Suprapubic skin (tissue), 4 donors: ENCODE results near the gene XYLT1. TPM values are rescaled to one million over a fixed set of nuclear protein-coding genes. Genes with fewer than 3 reads are reported as not detected.

ENCODE experiments used
- DNase-seq, 2 donors: peaks; one replicate each; pipeline ENCODE4 v3.0.0-alpha.2; 2019; ENCODE audit warnings: low spot score in 2 of 2
- H3K27ac ChIP-seq: fragments of 200-600 bp; sonication (generic); one replicate; pipeline ENCODE4 v1.5.1; 2019
- H3K27me3 ChIP-seq: fragments of 200-600 bp; sonication (generic); one replicate; pipeline ENCODE4 v1.5.1; 2019
- H3K36me3 ChIP-seq: fragments of 200-600 bp; sonication (generic); one replicate; pipeline ENCODE4 v1.5.1; 2019
- H3K4me1 ChIP-seq: fragments of 200-600 bp; sonication (generic); one replicate; pipeline ENCODE4 v1.5.1; 2019
- H3K4me3 ChIP-seq: fragments of 200-600 bp; sonication (generic); one replicate; pipeline ENCODE4 v1.5.1; 2019; ENCODE audit warnings: mild to moderate bottlenecking
- H3K9me3 ChIP-seq: fragments of 200-600 bp; sonication (generic); one replicate; pipeline ENCODE4 v1.5.1; 2019
- CTCF ChIP-seq, 2 donors: fragments of 200-600 bp in 1 of 2; fragments of 450-650 bp in 1 of 2; sonication (generic) in 1 of 2; IDR thresholded peaks; one replicate each; pipeline ENCODE4 v1.5.1; 2016 to 2019; ENCODE audit warnings: antibody characterized with exemption in 2 of 2, mild to moderate bottlenecking in 1 of 2, moderate library complexity in 1 of 2
- EP300 ChIP-seq: sonication (generic); formaldehyde crosslinking; IDR thresholded peaks from one replicate; pipeline ENCODE4 v1.6.1; 2017; ENCODE audit warnings: antibody characterized with exemption
- POLR2A ChIP-seq, 2 donors: fragments of 450-650 bp; IDR thresholded peaks; one replicate each; pipeline ENCODE4 v1.6.1; 2017; ENCODE audit warnings: antibody characterized with exemption in 2 of 2, mild to moderate bottlenecking in 2 of 2, moderate library complexity in 2 of 2
- POLR2AphosphoS5 ChIP-seq, 3 donors: sonication (generic); formaldehyde crosslinking; IDR thresholded peaks; one replicate each; pipeline ENCODE4 v1.6.1; 2017; ENCODE audit warnings: antibody characterized with exemption in 3 of 3
- WGBS: methylation state at CpG from one replicate; pipeline ENCODE4 v1.1.5; 2018; 5-methylcytosine and 5-hydroxymethylcytosine counted together
- total RNA-seq, 4 donors: library from RNA; depleted of rRNA; stranded (reverse); fragments of >200 nt; gene quantifications; one replicate each; pipeline ENCODE4 v1.1.0, GENCODE V29; 2016

XYLT1 gene
- total RNA-seq, 4 donors from 2014 or later, result 23.5 to 30.6 (median 25.7) TPM

GRCh38 chr16:17109413-17109812 is 361.3 kb downstream of the XYLT1 start:
- TF ChIP-seq CTCF (IDR thresholded peaks at IDR 0.05) (no peak), EP300 (no peak), POLR2A (IDR thresholded peaks at IDR 0.05) (no peak), POLR2AphosphoS5 (IDR thresholded peaks at IDR 0.05) (no peak)
- Histone ChIP-seq H3K27me3 (no peaks in the 10 kb centered on the region), H3K4me1 (no peaks in the 10 kb centered on the region), H3K9me3 (no peaks in the 10 kb centered on the region), H3K27ac (no peak overlapping the region), H3K4me3 (no peak overlapping the region), H3K36me3 (peaks cover 10% of the 10 kb centered on the region)
- no peak for DNase-seq

- H3K36me3 ChIP-seq, result peaks cover 6% of the 10 kb centered on the region
- TF ChIP-seq POLR2AphosphoS5 (IDR thresholded peaks at IDR 0.05), result no peak
- TF ChIP-seq POLR2A (IDR thresholded peaks at IDR 0.05), result no peak
- no peak for TF ChIP-seq CTCF (IDR thresholded peaks at IDR 0.05)
- TF ChIP-seq EP300, result no peak
- no peaks in the 10 kb centered on the region for H3K4me1 ChIP-seq
- no peaks in the 10 kb centered on the region for H3K27me3 ChIP-seq
- no peak for DNase-seq
- no peak overlapping the region for H3K27ac ChIP-seq
- no peak overlapping the region for H3K4me3 ChIP-seq
- WGBS, result 94% methylated on average over 7 of the region's 17 CpGs
- H3K9me3 ChIP-seq, result no peaks in the 10 kb centered on the region
Observed at GRCh38 chr16:17108596-17108995, 362.2 kb downstream of the XYLT1 start.

- WGBS, result 88% methylated on average over 8 of the region's 8 CpGs
- Histone ChIP-seq H3K9me3 (no peaks in the 10 kb centered on the region), H3K36me3 (peaks cover 6% of the 10 kb centered on the region), H3K4me3 (no peak overlapping the region), H3K4me1 (no peaks in the 10 kb centered on the region), H3K27me3 (no peaks in the 10 kb centered on the region), H3K27ac (no peak overlapping the region)
- DNase-seq, result no peak
- no peak for TF ChIP-seq POLR2AphosphoS5 (IDR thresholded peaks at IDR 0.05)
- TF ChIP-seq POLR2A (IDR thresholded peaks at IDR 0.05), result no peak
- no peak for TF ChIP-seq EP300
- TF ChIP-seq CTCF (IDR thresholded peaks at IDR 0.05), result no peak
Observed at GRCh38 chr16:17107450-17107849, 363.3 kb downstream of the XYLT1 start.

GRCh38 chr16:17106243-17106791 is 364.4 kb downstream of the XYLT1 start:
- TF ChIP-seq POLR2AphosphoS5 (IDR thresholded peaks at IDR 0.05) (no peak), POLR2A (IDR thresholded peaks at IDR 0.05) (no peak), CTCF (IDR thresholded peaks at IDR 0.05) (no peak), EP300 (no peak)
- Histone ChIP-seq H3K9me3 (no peaks in the 10 kb centered on the region), H3K27me3 (no peaks in the 10 kb centered on the region)

GRCh38 chr16:17105239-17105797 is 365.4 kb downstream of the XYLT1 start:
- Histone ChIP-seq H3K4me1 (no peaks in the 10 kb centered on the region), H3K27ac (no peak overlapping the region), H3K27me3 (no peaks in the 10 kb centered on the region), H3K4me3 (no peak overlapping the region), H3K9me3 (no peaks in the 10 kb centered on the region), H3K36me3 (peaks cover 6% of the 10 kb centered on the region)
- TF ChIP-seq POLR2A (IDR thresholded peaks at IDR 0.05), result no peak
- TF ChIP-seq CTCF (IDR thresholded peaks at IDR 0.05), result no peak
- no peak for TF ChIP-seq POLR2AphosphoS5 (IDR thresholded peaks at IDR 0.05)
- no peak for TF ChIP-seq EP300
- no peak for DNase-seq
- 70% methylated on average over 10 of the region's 10 CpGs for WGBS

More at GRCh38 chr16:17106243-17106791, 364.4 kb downstream of the XYLT1 start:
- Histone ChIP-seq H3K4me1 (no peaks in the 10 kb centered on the region), H3K36me3 (peaks cover 6% of the 10 kb centered on the region), H3K4me3 (no peak overlapping the region), H3K27ac (no peak overlapping the region)
- WGBS, result 80% methylated on average over 14 of the region's 14 CpGs
- DNase-seq, result no peak
